Rectal smooth muscle tissue (tissue), 1 donor: Measurements from ENCODE around the gene ETV1.

Source experiments
- H3K27ac ChIP-seq: one replicate; pipeline ENCODE4 v1.7.0; 2013; ENCODE audit warnings: low read depth, low read length, inconsistent platforms
- H3K27me3 ChIP-seq: one replicate; pipeline ENCODE4 v1.7.0; 2013; ENCODE audit warnings: low read length; ENCODE audit not compliant: control insufficient read depth, insufficient read depth
- H3K36me3 ChIP-seq: one replicate; pipeline ENCODE4 v1.7.0; 2013; ENCODE audit warnings: low read length; ENCODE audit not compliant: control insufficient read depth, insufficient read depth
- H3K4me1 ChIP-seq: one replicate; pipeline ENCODE4 v1.7.0; 2013; ENCODE audit warnings: low read length; ENCODE audit not compliant: control insufficient read depth, insufficient read depth
- H3K4me3 ChIP-seq: one replicate; pipeline ENCODE4 v1.7.0; 2013; ENCODE audit warnings: low read length
- H3K9ac ChIP-seq: one replicate; pipeline ENCODE4 v1.7.0; 2013; ENCODE audit warnings: low read length

The ETV1 gene

GRCh38 chr7:13851736-13852135 lies 137.7 kb downstream of the ETV1 start:
- Histone ChIP-seq H3K36me3 (no peaks in the 10 kb centered on the region), H3K9ac (no peak overlapping the region), H3K4me1 (no peaks in the 10 kb centered on the region), H3K27me3 (no peaks in the 10 kb centered on the region), H3K27ac (no peak overlapping the region), H3K4me3 (no peak overlapping the region)

- Histone ChIP-seq H3K36me3 (no peaks in the 10 kb centered on the region), H3K27ac (no peak overlapping the region), H3K27me3 (no peaks in the 10 kb centered on the region), H3K9ac (no peak overlapping the region), H3K4me3 (no peak overlapping the region), H3K4me1 (no peaks in the 10 kb centered on the region)
These were observed 139.2 kb downstream of the ETV1 start for GRCh38 chr7:13850185-13850752.

- H3K4me3 ChIP-seq = no peak overlapping the region
- no peaks in the 10 kb centered on the region for H3K4me1 ChIP-seq
- H3K9ac ChIP-seq = no peak overlapping the region
- H3K27ac ChIP-seq = no peak overlapping the region
- H3K27me3 ChIP-seq = no peaks in the 10 kb centered on the region
- H3K36me3 ChIP-seq = no peaks in the 10 kb centered on the region
These were observed 140.1 kb downstream of the ETV1 start for GRCh38 chr7:13849163-13849892.

GRCh38 chr7:13848681-13849131 lies 140.8 kb downstream of the ETV1 start:
- Histone ChIP-seq H3K4me1 (no peaks in the 10 kb centered on the region), H3K9ac (no peak overlapping the region), H3K4me3 (no peak overlapping the region), H3K36me3 (no peaks in the 10 kb centered on the region), H3K27ac (no peak overlapping the region), H3K27me3 (no peaks in the 10 kb centered on the region)

GRCh38 chr7:13846386-13846785 lies 143.1 kb downstream of the ETV1 start:
- no peak overlapping the region for H3K27ac ChIP-seq
- no peaks in the 10 kb centered on the region for H3K27me3 ChIP-seq
- H3K4me3 ChIP-seq = no peak overlapping the region
- no peaks in the 10 kb centered on the region for H3K36me3 ChIP-seq
- H3K4me1 ChIP-seq = no peaks in the 10 kb centered on the region
- no peak overlapping the region for H3K9ac ChIP-seq

GRCh38 chr7:13845601-13846000 lies 143.9 kb downstream of the ETV1 start:
- Histone ChIP-seq H3K36me3 (no peaks in the 10 kb centered on the region), H3K27me3 (no peaks in the 10 kb centered on the region), H3K4me1 (no peaks in the 10 kb centered on the region), H3K27ac (no peak overlapping the region), H3K9ac (no peak overlapping the region), H3K4me3 (no peak overlapping the region)

GRCh38 chr7:13844954-13845353 lies 144.5 kb downstream of the ETV1 start:
- Histone ChIP-seq H3K27me3 (no peaks in the 10 kb centered on the region), H3K4me1 (no peaks in the 10 kb centered on the region), H3K36me3 (no peaks in the 10 kb centered on the region), H3K9ac (no peak overlapping the region), H3K4me3 (no peak overlapping the region), H3K27ac (no peak overlapping the region)

- no peaks in the 10 kb centered on the region for H3K36me3 ChIP-seq
- H3K4me1 ChIP-seq = no peaks in the 10 kb centered on the region
- no peak overlapping the region for H3K4me3 ChIP-seq
- no peaks in the 10 kb centered on the region for H3K27me3 ChIP-seq
- no peak overlapping the region for H3K27ac ChIP-seq
- no peak overlapping the region for H3K9ac ChIP-seq
These were observed 148.2 kb downstream of the ETV1 start for GRCh38 chr7:13841284-13841683.
